Hepatocyte (in vitro differentiated cells): ENCODE measurements around the gene UBE2I. TPM values are rescaled to one million over a fixed set of nuclear protein-coding genes. Genes with fewer than 3 reads are reported as not detected.

Experiments
- DNase-seq: peaks from one replicate; pipeline ENCODE4 v3.0.0-alpha.2; 2016; ENCODE audit warnings: low spot score
- H2AFZ ChIP-seq: fragments of 200-600 bp; sonication (generic); 2 replicates; pipeline ENCODE4 v1.6.0; 2016; ENCODE audit warnings: antibody characterized with exemption, mild to moderate bottlenecking
- H3K27ac ChIP-seq: fragments of 200-600 bp; sonication (generic); 2 replicates; pipeline ENCODE4 v1.5.1; 2016; ENCODE audit warnings: mild to moderate bottlenecking
- H3K27me3 ChIP-seq: fragments of 200-600 bp; sonication (generic); 2 replicates; pipeline ENCODE4 v1.6.1; 2016
- H3K36me3 ChIP-seq: fragments of 200-600 bp; sonication (generic); replicated peaks from 2 replicates; pipeline ENCODE4 v1.5.1; 2016; ENCODE audit warnings: low read depth; ENCODE audit not compliant: insufficient read depth
- H3K4me1 ChIP-seq: fragments of 200-600 bp; sonication (generic); 2 replicates; pipeline ENCODE4 v1.5.1; 2016; ENCODE audit warnings: mild to moderate bottlenecking, moderate library complexity; ENCODE audit not compliant: insufficient read depth
- H3K4me2 ChIP-seq: fragments of 200-600 bp; sonication (generic); 2 replicates; pipeline ENCODE4 v1.6.0; 2016
- H3K4me3 ChIP-seq: fragments of 200-600 bp; sonication (generic); 2 replicates; pipeline ENCODE4 v1.5.1; 2016; ENCODE audit warnings: mild to moderate bottlenecking
- H3K79me2 ChIP-seq: fragments of 200-600 bp; sonication (generic); 2 replicates; pipeline ENCODE4 v1.6.0; 2017; ENCODE audit warnings: mild to moderate bottlenecking
- H3K9me2 ChIP-seq: fragments of 200-600 bp; sonication (generic); replicated peaks from 2 replicates; pipeline ENCODE4 v1.6.0; 2017; ENCODE audit warnings: mild to moderate bottlenecking; ENCODE audit not compliant: insufficient read depth
- H3K9me3 ChIP-seq: fragments of 200-600 bp; sonication (generic); 2 replicates; pipeline ENCODE4 v1.5.1; 2016; ENCODE audit warnings: low read depth, mild to moderate bottlenecking
- H4K20me1 ChIP-seq: fragments of 200-600 bp; sonication (generic); 2 replicates; pipeline ENCODE4 v1.6.0; 2016; ENCODE audit warnings: mild to moderate bottlenecking; ENCODE audit not compliant: insufficient read depth, poor library complexity, severe bottlenecking
- CTCF ChIP-seq: fragments of 200-600 bp; sonication (generic); IDR thresholded peaks from 2 replicates; pipeline ENCODE4 v1.5.1; 2016; ENCODE audit warnings: antibody characterized with exemption, mild to moderate bottlenecking; ENCODE audit not compliant: poor library complexity
- EZH2 ChIP-seq: fragments of 200-600 bp; sonication (generic); IDR thresholded peaks from 2 replicates; pipeline ENCODE4 v1.6.1; 2016; ENCODE audit warnings: antibody characterized with exemption, mild to moderate bottlenecking, borderline replicate concordance
- EZH2phosphoT487 ChIP-seq: fragments of 200-600 bp; sonication (generic); IDR thresholded peaks from one replicate; pipeline ENCODE4 v1.6.1; 2018; ENCODE audit warnings: antibody characterized with exemption, mild to moderate bottlenecking, low read depth, moderate library complexity; ENCODE audit not compliant: unreplicated experiment, severe bottlenecking
- WGBS: methylation state at CpG from one replicate; pipeline ENCODE4 v1.1.6; 2016; ENCODE audit warnings: low lambda C conversion rate; ENCODE audit errors: missing lambda C conversion rate; 5-methylcytosine and 5-hydroxymethylcytosine counted together
- polyA plus RNA-seq: library from polyadenylated mRNA; unstranded; fragments of >200 nt; fragmentation: Nextera tagmentation; extraction: Ambion mirVana; gene quantifications from 2 replicates; pipeline ENCODE4 v1.2.1, GENCODE V29; 2016
- total RNA-seq: library from RNA; depleted of rRNA; stranded (reverse); fragments of >200 nt; gene quantifications from 2 replicates; pipeline ENCODE4 v1.2.3, GENCODE V29; 2014

The UBE2I gene
- total and polyA plus RNA-seq, 2 experiments from 2014 or later = 76.0 to 150 TPM

- Histone ChIP-seq H3K9me3 (no peaks in the 10 kb centered on the region), H3K79me2 (no peaks in the 10 kb centered on the region), H3K27me3 (no peaks in the 10 kb centered on the region), H3K4me1 (peaks cover 13% of the 10 kb centered on the region), H3K9me2 (no peaks in the 10 kb centered on the region), H3K27ac (no peak overlapping the region), H2AFZ (no peak overlapping the region), H4K20me1 (no peaks in the 10 kb centered on the region), H3K36me3 (no peaks in the 10 kb centered on the region), H3K4me2 (no peak overlapping the region), H3K4me3 (no peak overlapping the region)
- WGBS = 90% methylated on average over 30 of the region's 30 CpGs
- DNase-seq = no peak
- TF ChIP-seq EZH2 = no peak
- no peak for TF ChIP-seq EZH2phosphoT487
- no peak for TF ChIP-seq CTCF
Observed at GRCh38 chr16:1275791-1276579, 33.5 kb upstream of the UBE2I start.

GRCh38 chr16:1276580-1276878, 32.9 kb upstream of the UBE2I start:
- Histone ChIP-seq H4K20me1 (no peaks in the 10 kb centered on the region), H3K79me2 (no peaks in the 10 kb centered on the region), H3K4me3 (no peak overlapping the region), H2AFZ (no peak overlapping the region), H3K27me3 (no peaks in the 10 kb centered on the region), H3K36me3 (no peaks in the 10 kb centered on the region), H3K4me2 (no peak overlapping the region), H3K27ac (no peak overlapping the region), H3K9me3 (no peaks in the 10 kb centered on the region), H3K4me1 (peaks cover 12% of the 10 kb centered on the region), H3K9me2 (no peaks in the 10 kb centered on the region)
- no peak for DNase-seq
- WGBS = 83% methylated on average over 4 of the region's 14 CpGs
- TF ChIP-seq EZH2 (no peak), CTCF (no peak), EZH2phosphoT487 (no peak)

- no peak for TF ChIP-seq EZH2phosphoT487
- no peak for TF ChIP-seq CTCF
- no peak for TF ChIP-seq EZH2
- H3K9me3 ChIP-seq = no peaks in the 10 kb centered on the region
- no peaks in the 10 kb centered on the region for H3K9me2 ChIP-seq
- H3K4me2 ChIP-seq = no peak overlapping the region
- H3K27ac ChIP-seq = no peak overlapping the region
- peaks cover 6% of the 10 kb centered on the region for H3K4me1 ChIP-seq
- 85% methylated on average over 15 of the region's 19 CpGs for WGBS
- no peaks in the 10 kb centered on the region for H3K36me3 ChIP-seq
- no peaks in the 10 kb centered on the region for H3K79me2 ChIP-seq
- DNase-seq = no peak
- H3K27me3 ChIP-seq = no peaks in the 10 kb centered on the region
- H2AFZ ChIP-seq = no peak overlapping the region
- no peaks in the 10 kb centered on the region for H4K20me1 ChIP-seq
- H3K4me3 ChIP-seq = no peak overlapping the region
Observed at GRCh38 chr16:1277151-1277598, 32.3 kb upstream of the UBE2I start.
